Stomach (tissue), 9 donors: ENCODE results near the gene FANCD2OS. TPM values are rescaled to one million over a fixed set of nuclear protein-coding genes. Genes with fewer than 3 reads are reported as not detected.

Source experiments
- DNase-seq, 2 donors: peaks; one replicate each; pipeline versions ENCODE4 v3.0.0 to v3.0.0-alpha.2; 2013 to 2019
- H3K27ac ChIP-seq, 5 donors: fragments of 200-600 bp in 4 of 5; sonication (generic) in 4 of 5; one replicate each; pipeline ENCODE4 v1.5.1; 2013 to 2019; ENCODE audit warnings: mild to moderate bottlenecking in 1 of 5, moderate library complexity in 1 of 5
- H3K27me3 ChIP-seq, 3 donors: fragments of 200-600 bp; sonication (generic); one replicate each; pipeline ENCODE4 v1.5.1; 2017 to 2019; ENCODE audit warnings: mixed run types in 1 of 3
- H3K36me3 ChIP-seq, 4 donors: fragments of 200-600 bp; sonication (generic); 1 replicate in 3 of 4; 2 replicates in 1 of 4; pipeline ENCODE4 v1.5.1; 2016 to 2019
- H3K4me1 ChIP-seq, 4 donors: fragments of 200-600 bp; sonication (generic); one replicate each; pipeline ENCODE4 v1.5.1; 2016 to 2019
- H3K4me3 ChIP-seq, 4 donors: fragments of 200-600 bp; sonication (generic) in 3 of 4; one replicate each; pipeline ENCODE4 v1.5.1; 2016 to 2019; ENCODE audit warnings: mild to moderate bottlenecking in 1 of 4
- H3K9me3 ChIP-seq, 4 donors: fragments of 200-600 bp; sonication (generic); one replicate each; pipeline ENCODE4 v1.5.1; 2016 to 2019
- EP300 ChIP-seq: sonication (generic); formaldehyde crosslinking; IDR thresholded peaks from one replicate; pipeline ENCODE4 v1.6.1; 2017; ENCODE audit warnings: antibody characterized with exemption
- POLR2A ChIP-seq, 4 donors: fragments of 450-650 bp; IDR thresholded peaks; one replicate each; pipeline ENCODE4 v1.6.1; 2016; ENCODE audit warnings: antibody characterized with exemption in 4 of 4, control low read depth in 2 of 4, mild to moderate bottlenecking in 1 of 4, moderate library complexity in 1 of 4
- POLR2AphosphoS5 ChIP-seq, 3 donors: sonication (generic); formaldehyde crosslinking; IDR thresholded peaks; one replicate each; pipeline ENCODE4 v1.6.1; 2016; ENCODE audit warnings: antibody characterized with exemption in 3 of 3
- whole genome bisulfite sequencing, 5 donors: extraction: QIAGEN DNeasy Blood & Tissue Kit in 3 of 5; methylation state at CpG; one replicate each; pipeline versions ENCODE4 v1.1.5 to v1.1.7; 2013 to 2018; 5-methylcytosine and 5-hydroxymethylcytosine counted together
- intact Hi-C: fragments of 100-400 bp; cut with DNase I; formaldehyde crosslinking; loops from one replicate; pipeline ENCODE4 v1.15.1; 2023; ENCODE audit warnings: low total_unique reads
- polyA plus RNA-seq, 3 donors: library from polyadenylated mRNA; stranded (reverse); fragments of 200-250 nt; gene quantifications; one replicate each; pipeline ENCODE4 v1.2.3, GENCODE V29; 2013
- total RNA-seq, 5 donors: library from RNA; depleted of rRNA; stranded (reverse); fragments of >200 nt; gene quantifications; one replicate each; pipeline versions ENCODE4 v1.1.0 to v1.2.3, GENCODE V29; 2014 to 2016
- TF ChIP-seq, protein P1 (sequence below), 7 experiments: fragments of 450-650 bp in 4 of 7; fragments of 200-600 bp in 3 of 7; sonication (generic) in 3 of 7; IDR thresholded peaks; one replicate each; pipeline ENCODE4 v1.5.1; 2016 to 2019; ENCODE audit warnings: antibody characterized with exemption in 7 of 7, control low read depth in 2 of 7, mild to moderate bottlenecking in 1 of 7
- donor health status: healthy with polysubstance abuse.
- donor health status: Bipolar disorder and iron deficiency.
- donor health status: healthy.

The FANCD2OS gene
- total and polyA plus RNA-seq, 8 donors: not detected

- Histone ChIP-seq H3K27me3 (no peaks in the 10 kb centered on the region), H3K4me1 (no peaks in the 10 kb centered on the region), H3K4me3 (no peak overlapping the region), H3K27ac (no peak overlapping the region), H3K9me3 (no peaks in the 10 kb centered on the region), H3K36me3 (peaks cover 30 to 60% (median 54%) of the 10 kb centered on the region in 4 donors)
- intact Hi-C loops: no loop called here
- DNase-seq: no peak
- TF ChIP-seq POLR2AphosphoS5 (IDR thresholded peaks at IDR 0.05) (no peak), EP300 (no peak), POLR2A (IDR thresholded peaks at IDR 0.05) (no peak)
- TF ChIP-seq, protein P1, sequence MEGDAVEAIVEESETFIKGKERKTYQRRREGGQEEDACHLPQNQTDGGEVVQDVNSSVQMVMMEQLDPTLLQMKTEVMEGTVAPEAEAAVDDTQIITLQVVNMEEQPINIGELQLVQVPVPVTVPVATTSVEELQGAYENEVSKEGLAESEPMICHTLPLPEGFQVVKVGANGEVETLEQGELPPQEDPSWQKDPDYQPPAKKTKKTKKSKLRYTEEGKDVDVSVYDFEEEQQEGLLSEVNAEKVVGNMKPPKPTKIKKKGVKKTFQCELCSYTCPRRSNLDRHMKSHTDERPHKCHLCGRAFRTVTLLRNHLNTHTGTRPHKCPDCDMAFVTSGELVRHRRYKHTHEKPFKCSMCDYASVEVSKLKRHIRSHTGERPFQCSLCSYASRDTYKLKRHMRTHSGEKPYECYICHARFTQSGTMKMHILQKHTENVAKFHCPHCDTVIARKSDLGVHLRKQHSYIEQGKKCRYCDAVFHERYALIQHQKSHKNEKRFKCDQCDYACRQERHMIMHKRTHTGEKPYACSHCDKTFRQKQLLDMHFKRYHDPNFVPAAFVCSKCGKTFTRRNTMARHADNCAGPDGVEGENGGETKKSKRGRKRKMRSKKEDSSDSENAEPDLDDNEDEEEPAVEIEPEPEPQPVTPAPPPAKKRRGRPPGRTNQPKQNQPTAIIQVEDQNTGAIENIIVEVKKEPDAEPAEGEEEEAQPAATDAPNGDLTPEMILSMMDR (IDR thresholded peaks at IDR 0.05): no peak
- 85 to 90% (median 88%) methylated on average over 14 of the region's 14 CpGs for WGBS, 5 donors
Observed at GRCh38 chr3:10154335-10155122, 46.5 kb upstream of the FANCD2OS start.

- Histone ChIP-seq H3K4me3 (no peak overlapping the region), H3K9me3 (no peaks in the 10 kb centered on the region), H3K4me1 (peaks cover 0 to 8% (median 4%) of the 10 kb centered on the region in 4 donors), H3K36me3 (peaks cover 43 to 91% (median 85%) of the 10 kb centered on the region in 4 donors), H3K27me3 (no peaks in the 10 kb centered on the region), H3K27ac (no peak overlapping the region)
- DNase-seq: no peak
- WGBS, 5 donors: 78 to 86% (median 80%) methylated on average over 6 of the region's 6 CpGs
- no peak for TF ChIP-seq EP300
- TF ChIP-seq, protein P1 (IDR thresholded peaks at IDR 0.05): no peak
- no peak for TF ChIP-seq POLR2A (IDR thresholded peaks at IDR 0.05)
- no peak for TF ChIP-seq POLR2AphosphoS5 (IDR thresholded peaks at IDR 0.05)
- intact Hi-C loops: no loop called here
Observed at GRCh38 chr3:10150987-10151386, 42.9 kb upstream of the FANCD2OS start.

DNA sequence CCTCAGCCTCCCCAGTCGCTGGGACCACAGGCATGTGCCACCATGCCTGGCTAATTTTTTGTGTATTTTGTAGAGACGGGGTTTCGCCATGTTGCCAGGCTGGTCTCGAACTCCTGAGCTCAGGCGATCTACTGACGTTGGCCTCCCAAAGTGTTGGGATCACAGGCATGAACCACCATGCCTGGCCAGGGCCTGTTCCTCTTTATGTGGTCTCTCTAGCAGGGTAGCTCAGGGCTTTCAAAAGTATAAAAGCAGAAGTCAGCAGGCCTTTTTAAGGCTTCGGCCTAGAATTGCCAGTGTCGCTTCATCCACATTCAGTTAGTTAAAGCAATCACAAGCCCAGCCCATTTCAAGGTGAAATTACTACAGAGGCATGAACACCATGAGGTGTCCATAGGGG lies 41.2 kb upstream of the FANCD2OS start:
- H3K36me3 ChIP-seq: peaks cover 43 to 82% (median 78%) of the 10 kb centered on the region in 4 donors
- peak in 1 of 2 donors; percentile 8 for DNase-seq
- H3K4me1 ChIP-seq: peaks cover 5 to 26% (median 19%) of the 10 kb centered on the region in 4 donors
- no peak overlapping the region for H3K4me3 ChIP-seq
- TF ChIP-seq EP300 (no peak), POLR2A (IDR thresholded peaks at IDR 0.05) (no peak), POLR2AphosphoS5 (IDR thresholded peaks at IDR 0.05) (no peak)
- TF ChIP-seq, protein P1 (IDR thresholded peaks at IDR 0.05): no peak
- 83 to 94% (median 93%) methylated on average over 8 of the region's 8 CpGs for WGBS, 5 donors
- H3K27ac ChIP-seq: no peak overlapping the region
- H3K9me3 ChIP-seq: no peaks in the 10 kb centered on the region
- H3K27me3 ChIP-seq: no peaks in the 10 kb centered on the region
- intact Hi-C loops: no loop called here

DNA sequence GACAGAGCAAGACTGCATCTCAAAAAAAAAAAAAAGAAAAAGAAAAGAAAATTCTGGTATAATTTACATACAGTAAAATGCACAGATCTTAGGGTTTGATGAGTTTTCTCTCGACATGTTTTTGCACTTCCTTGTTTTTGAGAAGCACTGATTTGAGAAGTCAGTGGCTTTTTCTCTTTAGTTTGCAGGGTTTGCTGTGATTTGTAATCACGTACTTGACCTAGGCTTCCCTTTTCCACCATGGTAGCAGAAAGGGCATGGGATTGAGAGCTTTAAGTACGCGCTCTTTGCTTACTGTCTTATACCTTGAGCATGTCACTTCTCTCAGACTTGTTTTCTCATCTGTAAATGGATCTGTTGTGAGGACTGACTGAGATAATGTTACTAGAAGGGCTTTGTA lies 37.6 kb upstream of the FANCD2OS start:
- H3K36me3 ChIP-seq: peaks cover 25 to 46% (median 43%) of the 10 kb centered on the region in 4 donors
- no peaks in the 10 kb centered on the region for H3K27me3 ChIP-seq
- no peak for DNase-seq
- H3K4me3 ChIP-seq: no peak overlapping the region
- intact Hi-C loops: no loop called here
- H3K9me3 ChIP-seq: no peaks in the 10 kb centered on the region
- TF ChIP-seq EP300 (no peak), POLR2A (IDR thresholded peaks at IDR 0.05) (no peak), POLR2AphosphoS5 (IDR thresholded peaks at IDR 0.05) (no peak)
- TF ChIP-seq, protein P1 (IDR thresholded peaks at IDR 0.05): no peak
- WGBS, 5 donors: 76 to 83% (median 81%) methylated on average over 4 of the region's 4 CpGs
- peak overlapping the region in 1 of 5 donors; percentile 31 for H3K27ac ChIP-seq
- H3K4me1 ChIP-seq: peaks cover 15 to 50% (median 38%) of the 10 kb centered on the region in 4 donors
